ENCODE data around the gene GGTLC2.
"Not testable (repeated sequence)": the region's sequence is repeated elsewhere in the genome, so short reads cannot be mapped to it uniquely, and the experiment has no call there.

Gene GGTLC2

GRCh38 chr22:22649761-22650160, 5.3 kb downstream of the GGTLC2 start:
- not testable (repeated sequence) for H3K36me3 Mint-ChIP-seq (ENCODE audit: insufficient read depth); H3K27me3 Mint-ChIP-seq; DNase-seq; ATAC-seq (replicated peaks); H3K4me3 Mint-ChIP-seq; H3K9me3 Mint-ChIP-seq; H3K27ac Mint-ChIP-seq
- peaks cover 8 to 12% of the 10 kb centered on the region in 2 donors for H3K4me1 Mint-ChIP-seq (ENCODE audit: low read depth in 2 of 2)

- not testable (repeated sequence) for ATAC-seq (replicated peaks)
Measured at GRCh38 chr22:22650398-22650797, 6.0 kb downstream of the GGTLC2 start.

DNA sequence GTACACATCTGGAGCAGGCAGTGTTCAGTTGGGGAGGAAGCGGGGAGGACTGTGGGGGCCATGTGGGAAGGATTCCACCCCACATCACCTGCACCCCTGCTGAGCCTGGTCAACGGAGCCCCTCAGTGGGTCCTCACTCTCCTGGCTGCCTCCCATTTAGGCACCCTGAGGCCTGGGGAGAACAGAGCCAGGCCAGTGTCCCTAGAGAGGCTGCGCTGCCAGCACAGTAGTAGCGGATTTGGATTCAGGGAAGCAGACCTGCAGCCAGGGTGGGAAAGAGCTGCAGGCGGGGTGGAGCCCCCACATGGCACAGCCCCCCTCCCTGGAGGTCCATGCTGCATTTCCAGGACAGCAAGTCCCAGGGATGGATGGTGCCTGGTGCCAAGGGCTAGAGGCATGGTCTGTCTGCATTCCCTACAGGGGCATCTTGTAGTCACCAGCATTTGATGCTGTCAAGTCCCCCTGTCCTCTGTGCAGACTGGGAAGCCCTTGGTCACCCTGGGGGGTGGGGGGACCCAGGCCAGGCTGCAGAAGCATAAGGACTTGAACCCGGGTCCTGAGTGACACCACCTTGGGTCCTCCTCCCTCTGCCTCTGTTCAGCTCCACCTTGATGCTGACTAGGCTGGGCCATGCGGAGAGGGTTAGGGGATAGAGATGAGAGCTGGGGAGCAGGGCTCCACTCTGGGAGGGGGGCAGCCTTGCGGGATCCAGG, 6.5 kb downstream of the GGTLC2 start:
- H3K27me3 Mint-ChIP-seq; ATAC-seq (replicated peaks); H3K4me3 Mint-ChIP-seq; DNase-seq; H3K27ac Mint-ChIP-seq; H3K9me3 Mint-ChIP-seq; H3K36me3 Mint-ChIP-seq (ENCODE audit: insufficient read depth): not testable (repeated sequence)
- H3K4me1 Mint-ChIP-seq (ENCODE audit: low read depth in 2 of 2): peaks cover 11 to 16% of the 10 kb centered on the region in 2 donors

More at GRCh38 chr22:22650398-22650797, 6.0 kb downstream of the GGTLC2 start:
- DNase-seq; H3K4me3 Mint-ChIP-seq; H3K27ac Mint-ChIP-seq; H3K27me3 Mint-ChIP-seq; H3K9me3 Mint-ChIP-seq; H3K36me3 Mint-ChIP-seq (ENCODE audit: insufficient read depth): not testable (repeated sequence)
- peaks cover 11 to 16% of the 10 kb centered on the region in 2 donors for H3K4me1 Mint-ChIP-seq (ENCODE audit: low read depth in 2 of 2)

GRCh38 chr22:22651593-22651992, 7.2 kb downstream of the GGTLC2 start:
- not testable (repeated sequence) for ATAC-seq (replicated peaks); H3K9me3 Mint-ChIP-seq; H3K4me3 Mint-ChIP-seq; H3K36me3 Mint-ChIP-seq (ENCODE audit: insufficient read depth); H3K27ac Mint-ChIP-seq; DNase-seq
- peaks cover 0 to 14% of the 10 kb centered on the region in 2 donors for H3K27me3 Mint-ChIP-seq
- H3K4me1 Mint-ChIP-seq (ENCODE audit: low read depth in 2 of 2): peaks cover 11 to 16% of the 10 kb centered on the region in 2 donors

DNA sequence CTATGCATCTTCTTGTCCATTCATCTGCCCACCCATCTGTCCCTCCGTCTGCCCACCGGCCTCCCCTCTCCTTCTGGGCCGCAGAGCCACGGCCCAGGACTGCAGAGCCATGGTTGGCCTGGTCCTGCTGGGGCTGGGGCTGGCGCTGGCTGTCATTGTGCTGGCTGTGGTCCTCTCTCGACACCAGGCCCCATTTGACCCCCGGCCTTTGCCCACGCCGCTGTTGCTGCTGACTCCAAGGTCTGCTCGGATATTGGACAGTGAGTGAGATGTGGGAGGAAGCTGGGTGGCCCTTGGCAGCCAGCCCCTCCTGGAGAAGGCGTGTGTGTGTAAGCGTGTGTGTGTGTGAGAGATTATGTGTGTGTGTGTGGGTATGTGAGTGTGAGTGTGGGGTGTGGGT, 7.7 kb downstream of the GGTLC2 start:
- H3K4me1 Mint-ChIP-seq (ENCODE audit: low read depth in 2 of 2): peaks cover 11 to 16% of the 10 kb centered on the region in 2 donors
- peak overlapping the region in 1 of 2 donors; percentile 58 for H3K4me3 Mint-ChIP-seq
- not testable (repeated sequence) for H3K27ac Mint-ChIP-seq; DNase-seq; H3K9me3 Mint-ChIP-seq; H3K36me3 Mint-ChIP-seq (ENCODE audit: insufficient read depth); ATAC-seq (replicated peaks)
- peaks cover 0 to 17% of the 10 kb centered on the region in 2 donors for H3K27me3 Mint-ChIP-seq

- H3K4me1 Mint-ChIP-seq (ENCODE audit: low read depth in 2 of 2): peaks cover 11 to 16% of the 10 kb centered on the region in 2 donors
- not testable (repeated sequence) for DNase-seq; ATAC-seq (replicated peaks); H3K9me3 Mint-ChIP-seq; H3K27ac Mint-ChIP-seq; H3K36me3 Mint-ChIP-seq (ENCODE audit: insufficient read depth)
- peaks cover 0 to 17% of the 10 kb centered on the region in 2 donors for H3K27me3 Mint-ChIP-seq
- peak overlapping the region in 1 of 2 donors; percentile 58 for H3K4me3 Mint-ChIP-seq
Measured at GRCh38 chr22:22652573-22652972, 8.2 kb downstream of the GGTLC2 start.

- not testable (repeated sequence) for ATAC-seq (replicated peaks); DNase-seq; H3K9me3 Mint-ChIP-seq; H3K36me3 Mint-ChIP-seq (ENCODE audit: insufficient read depth)
- Mint-ChIP-seq H3K4me3 (peak overlapping the region; percentile 47 to 68), H3K27ac (peak overlapping the region in 1 of 2 donors; percentile 26), H3K27me3 (peaks cover 0 to 17% of the 10 kb centered on the region in 2 donors), H3K4me1 (ENCODE audit: low read depth in 2 of 2) (peaks cover 11 to 16% of the 10 kb centered on the region in 2 donors)
Measured at GRCh38 chr22:22653677-22654381, 9.4 kb downstream of the GGTLC2 start.

- no peak overlapping the region for H3K4me3 Mint-ChIP-seq
- no peaks in the 10 kb centered on the region for H3K9me3 Mint-ChIP-seq
- ATAC-seq (replicated peaks) (no peak), DNase-seq (no peak)
- H3K27ac Mint-ChIP-seq: no peak overlapping the region
- H3K27me3 Mint-ChIP-seq: peaks cover 0 to 17% of the 10 kb centered on the region in 2 donors
- H3K4me1 Mint-ChIP-seq (ENCODE audit: low read depth in 2 of 2): peaks cover 11 to 16% of the 10 kb centered on the region in 2 donors
- H3K36me3 Mint-ChIP-seq (ENCODE audit: insufficient read depth): no peaks in the 10 kb centered on the region
Measured at GRCh38 chr22:22655452-22656290, 11.3 kb downstream of the GGTLC2 start.

- peaks cover 0 to 31% of the 10 kb centered on the region in 2 donors for H3K27me3 Mint-ChIP-seq
- no peak for ATAC-seq (replicated peaks)
- H3K9me3 Mint-ChIP-seq: no peaks in the 10 kb centered on the region
- DNase-seq: no peak
- H3K36me3 Mint-ChIP-seq (ENCODE audit: insufficient read depth): no peaks in the 10 kb centered on the region
- H3K4me1 Mint-ChIP-seq (ENCODE audit: low read depth in 2 of 2): peaks cover 7 to 11% of the 10 kb centered on the region in 2 donors
- H3K27ac Mint-ChIP-seq: no peak overlapping the region
- no peak overlapping the region for H3K4me3 Mint-ChIP-seq
Measured at GRCh38 chr22:22657712-22658111, 13.3 kb downstream of the GGTLC2 start.

DNA sequence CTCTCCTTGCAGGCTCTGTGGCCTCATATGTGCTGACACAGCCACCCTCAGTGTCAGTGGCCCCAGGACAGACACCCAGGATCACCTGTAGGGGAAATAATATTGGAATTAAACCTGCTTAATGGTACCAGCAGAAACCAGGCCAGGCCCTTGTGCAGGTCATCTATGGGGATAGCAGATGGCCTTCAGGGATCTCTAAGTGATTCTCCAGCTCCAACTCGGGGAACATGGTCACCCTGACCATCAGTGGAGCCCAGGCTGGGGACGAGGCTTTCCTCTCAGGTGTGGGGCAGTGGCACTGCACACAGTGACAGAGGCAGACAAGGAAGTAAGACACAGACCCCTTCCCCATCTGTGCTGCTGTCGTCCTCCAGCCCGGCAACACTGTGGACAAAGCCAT, 16.9 kb downstream of the GGTLC2 start:
- H3K9me3 Mint-ChIP-seq: no peaks in the 10 kb centered on the region
- no peak overlapping the region for H3K27ac Mint-ChIP-seq
- no peaks in the 10 kb centered on the region for H3K4me1 Mint-ChIP-seq (ENCODE audit: low read depth in 2 of 2)
- no peak for ATAC-seq (replicated peaks)
- H3K27me3 Mint-ChIP-seq: peaks cover 0 to 21% of the 10 kb centered on the region in 2 donors
- no peak for DNase-seq
- no peak overlapping the region for H3K4me3 Mint-ChIP-seq
- no peaks in the 10 kb centered on the region for H3K36me3 Mint-ChIP-seq (ENCODE audit: insufficient read depth)

GRCh38 chr22:22662095-22662494, 17.7 kb downstream of the GGTLC2 start:
- H3K36me3 Mint-ChIP-seq (ENCODE audit: insufficient read depth): no peaks in the 10 kb centered on the region
- H3K27me3 Mint-ChIP-seq: peaks cover 0 to 14% of the 10 kb centered on the region in 2 donors
- H3K4me3 Mint-ChIP-seq: no peak overlapping the region
- DNase-seq (no peak), ATAC-seq (replicated peaks) (no peak)
- H3K9me3 Mint-ChIP-seq: no peaks in the 10 kb centered on the region
- H3K27ac Mint-ChIP-seq: no peak overlapping the region
- H3K4me1 Mint-ChIP-seq (ENCODE audit: low read depth in 2 of 2): no peaks in the 10 kb centered on the region

- Mint-ChIP-seq H3K27me3 (peaks cover 0 to 22% of the 10 kb centered on the region in 2 donors), H3K27ac (peak overlapping the region in 1 of 2 donors; percentile 8), H3K4me1 (ENCODE audit: low read depth in 2 of 2) (no peaks in the 10 kb centered on the region), H3K4me3 (no peak overlapping the region), H3K9me3 (no peaks in the 10 kb centered on the region), H3K36me3 (ENCODE audit: insufficient read depth) (no peaks in the 10 kb centered on the region)
- ATAC-seq (replicated peaks): no peak
- no peak for DNase-seq
Measured at GRCh38 chr22:22663861-22664800, 19.7 kb downstream of the GGTLC2 start.

All from effector memory CD8-positive, alpha-beta T cell (primary cell).